Peyer's patch (tissue), 4 donors: ENCODE measurements around the gene PTPN22. TPM values are rescaled to one million over a fixed set of nuclear protein-coding genes. Genes with fewer than 3 reads are reported as not detected.

Experiments used
- DNase-seq, 3 donors: peaks; one replicate each; pipeline ENCODE4 v3.0.0-alpha.2; 2017 to 2019
- H3K27ac ChIP-seq, 4 donors: fragments of 200-600 bp; sonication (generic); one replicate each; pipeline ENCODE4 v1.5.1; 2016 to 2019
- H3K27me3 ChIP-seq, 2 donors: fragments of 200-600 bp; sonication (generic); one replicate each; pipeline ENCODE4 v1.5.1; 2019
- H3K36me3 ChIP-seq, 3 donors: fragments of 200-600 bp; sonication (generic); one replicate each; pipeline ENCODE4 v1.5.1; 2016 to 2019
- H3K4me1 ChIP-seq, 4 donors: fragments of 200-600 bp; sonication (generic); one replicate each; pipeline ENCODE4 v1.5.1; 2016 to 2019
- H3K4me3 ChIP-seq, 4 donors: fragments of 200-600 bp; sonication (generic); 1 replicate in 3 of 4; 2 replicates in 1 of 4; pipeline ENCODE4 v1.5.1; 2016 to 2019; ENCODE audit warnings: mild to moderate bottlenecking in 1 of 4
- H3K9me3 ChIP-seq, 4 donors: fragments of 200-600 bp; sonication (generic); one replicate each; pipeline ENCODE4 v1.5.1; 2016 to 2019; ENCODE audit warnings: mild to moderate bottlenecking in 1 of 4
- CTCF ChIP-seq, 6 experiments: fragments of 450-650 bp in 4 of 6; fragments of 200-600 bp in 2 of 6; sonication (generic) in 1 of 6; IDR thresholded peaks; one replicate each; pipeline ENCODE4 v1.5.1; 2017 to 2019; ENCODE audit warnings: antibody characterized with exemption in 6 of 6, mild to moderate bottlenecking in 3 of 6, moderate library complexity in 1 of 6
- POLR2A ChIP-seq, 2 donors: fragments of 450-650 bp; IDR thresholded peaks; one replicate each; pipeline ENCODE4 v1.5.1; 2017; ENCODE audit warnings: antibody characterized with exemption in 2 of 2, mild to moderate bottlenecking in 2 of 2, moderate library complexity in 2 of 2
- total RNA-seq, 4 donors: library from RNA; depleted of rRNA; stranded (reverse); fragments of >200 nt; gene quantifications; one replicate each; pipeline ENCODE4 v1.1.0, GENCODE V29; 2016

PTPN22 gene
- 10 to 100 TPM; 11.4 to 16.9 (median 13.2) TPM for total RNA-seq

GRCh38 chr1:113871597-113872113 is at the start of gene PTPN22:
Gene PTPN22, minus strand, starts transcription at chr1:113871712.
- H3K4me1 ChIP-seq = peaks cover 0 to 11% (median 0%) of the 10 kb centered on the region in 4 donors

GRCh38 chr1:113918243-113918642 is 46.7 kb upstream of the PTPN22 start:
- H3K27me3 ChIP-seq = no peaks in the 10 kb centered on the region
- H3K9me3 ChIP-seq = no peaks in the 10 kb centered on the region
- no peak for DNase-seq
- TF ChIP-seq CTCF (IDR thresholded peaks at IDR 0.05) = no peak
- no peak for TF ChIP-seq POLR2A (IDR thresholded peaks at IDR 0.05)
- no peak overlapping the region for H3K27ac ChIP-seq
- H3K4me3 ChIP-seq = no peak overlapping the region
- H3K36me3 ChIP-seq = no peaks in the 10 kb centered on the region
- H3K4me1 ChIP-seq = no peaks in the 10 kb centered on the region

More at GRCh38 chr1:113871597-113872113, at the start of gene PTPN22:
- H3K4me3 ChIP-seq = peak within 1 kb of the TSS; percentile 9 to 41 (median 20)
- peaks cover 0 to 9% (median 0%) of the 10 kb centered on the region in 3 donors for H3K36me3 ChIP-seq
- peak; percentile 37 to 67 for TF ChIP-seq POLR2A (IDR thresholded peaks at IDR 0.05)
- TF ChIP-seq CTCF (IDR thresholded peaks at IDR 0.05) = no peak
- peak in 2 of 3 donors; percentile 87 to 93 for DNase-seq
- H3K27ac ChIP-seq = peak within 1 kb of the TSS; percentile 57 to 80 (median 79)
- no peaks in the 10 kb centered on the region for H3K9me3 ChIP-seq
- no peaks in the 10 kb centered on the region for H3K27me3 ChIP-seq

- Histone ChIP-seq H3K36me3 (no peaks in the 10 kb centered on the region), H3K4me1 (no peaks in the 10 kb centered on the region), H3K9me3 (no peaks in the 10 kb centered on the region), H3K27ac (no peak overlapping the region), H3K4me3 (no peak overlapping the region), H3K27me3 (no peaks in the 10 kb centered on the region)
- TF ChIP-seq CTCF (IDR thresholded peaks at IDR 0.05) (no peak), POLR2A (IDR thresholded peaks at IDR 0.05) (no peak)
- no peak for DNase-seq
Observed at GRCh38 chr1:113917400-113918082, 46.0 kb upstream of the PTPN22 start.

- Histone ChIP-seq H3K36me3 (peaks cover 0 to 2% (median 0%) of the 10 kb centered on the region in 3 donors), H3K4me3 (no peak overlapping the region), H3K9me3 (no peaks in the 10 kb centered on the region), H3K27me3 (no peaks in the 10 kb centered on the region), H3K4me1 (no peaks in the 10 kb centered on the region), H3K27ac (no peak overlapping the region)
- DNase-seq = no peak
- TF ChIP-seq POLR2A (IDR thresholded peaks at IDR 0.05) = no peak
- TF ChIP-seq CTCF (IDR thresholded peaks at IDR 0.05) = no peak
Observed at GRCh38 chr1:113916974-113917373, 45.5 kb upstream of the PTPN22 start.

- H3K36me3 ChIP-seq = peaks cover 0 to 22% (median 0%) of the 10 kb centered on the region in 3 donors
- no peak overlapping the region for H3K27ac ChIP-seq
- no peaks in the 10 kb centered on the region for H3K9me3 ChIP-seq
- no peaks in the 10 kb centered on the region for H3K27me3 ChIP-seq
- no peak overlapping the region for H3K4me3 ChIP-seq
- no peaks in the 10 kb centered on the region for H3K4me1 ChIP-seq
- TF ChIP-seq POLR2A (IDR thresholded peaks at IDR 0.05) (no peak), CTCF (IDR thresholded peaks at IDR 0.05) (no peak)
- DNase-seq = no peak
Observed at GRCh38 chr1:113913887-113914664, 42.6 kb upstream of the PTPN22 start.
